Endothelial cell of umbilical vein (primary cell): ENCODE measurements around the gene TRAK1. TPM values are rescaled to one million over a fixed set of nuclear protein-coding genes. Genes with fewer than 3 reads are reported as not detected.

Source experiments
- BruUV-seq: library from RNA; stranded (reverse); fragments of 400-500 nt; replicated peaks from 2 replicates; lab custom pipeline; 2021; lab: Mats Ljungman, UMichigan
- CTCF ChIA-PET: fragments of 300-600, 350-600 bp; sonication (Branson Sonifier 250); formaldehyde crosslinking; loops from one replicate; lab custom pipeline; 2021; ENCODE audit warnings: antibody characterized with exemption, inconsistent platforms; lab: Charles Lee
- POLR2A ChIA-PET: fragments of 300-600, 350-600 bp; sonication (Branson Sonifier 250); formaldehyde crosslinking; loops from one replicate; lab custom pipeline; 2021; ENCODE audit warnings: antibody characterized with exemption, inconsistent platforms; lab: Charles Lee
- DNase-seq: peaks from one replicate; pipeline ENCODE4 v3.0.0-alpha.2; 2011; ENCODE audit warnings: low read depth, low spot score
- FAIRE-seq: peaks from 2 replicates; lab custom pipeline; 2011; peaks lifted over from hg19 to GRCh38; lab: Jason Lieb, UNC
- H2AFZ ChIP-seq: 2 replicates; pipeline ENCODE4 v1.6.0; 2012; ENCODE audit warnings: low read depth, low read length, control low read depth, inconsistent platforms
- H3K27ac ChIP-seq: 2 replicates; pipeline ENCODE4 v1.5.1; 2011; ENCODE audit warnings: low read depth, mild to moderate bottlenecking, control low read depth, low read length, moderate library complexity; ENCODE audit not compliant: insufficient read depth
- H3K27me3 ChIP-seq, 2 experiments: 2 replicates each; pipeline versions ENCODE4 v1.6.0 to v1.6.1; 2011; ENCODE audit warnings: low read length in 2 of 2, mixed read lengths in 1 of 2; ENCODE audit not compliant: control insufficient read depth in 2 of 2, insufficient read depth in 2 of 2
- H3K36me3 ChIP-seq, 2 experiments: 2 replicates in 1 of 2; 3 replicates in 1 of 2; pipeline ENCODE4 v1.5.1; 2011; ENCODE audit warnings: low read length in 2 of 2, mild to moderate bottlenecking in 1 of 2, moderate library complexity in 1 of 2; ENCODE audit not compliant: control insufficient read depth in 2 of 2, insufficient read depth in 2 of 2; ENCODE audit errors: extremely low read depth in 1 of 2
- H3K4me1 ChIP-seq: 3 replicates; pipeline ENCODE4 v1.5.1; 2011; ENCODE audit warnings: mild to moderate bottlenecking, low read length; ENCODE audit not compliant: control insufficient read depth, insufficient read depth; ENCODE audit errors: extremely low read depth
- H3K4me2 ChIP-seq: 2 replicates; pipeline ENCODE4 v1.6.1; 2011; ENCODE audit warnings: low read length, control low read depth, mixed read lengths; ENCODE audit not compliant: insufficient read depth
- H3K4me3 ChIP-seq, 3 experiments: fragments of 200-600 bp in 1 of 3; sonication (generic), shearing (Covaris generic) in 1 of 3; replicated peaks in 1 of 3; 2 replicates each; pipeline ENCODE4 v1.5.1; 2011 to 2016; ENCODE audit warnings: control low read depth in 3 of 3, low read length in 3 of 3, mild to moderate bottlenecking in 2 of 3, inconsistent platforms in 1 of 3, low read depth in 1 of 3, moderate library complexity in 1 of 3; ENCODE audit not compliant: insufficient read depth in 1 of 3
- H3K79me2 ChIP-seq: 2 replicates; pipeline ENCODE4 v1.6.0; 2012; ENCODE audit warnings: low read length, inconsistent platforms; ENCODE audit not compliant: control insufficient read depth, insufficient read depth
- H3K9ac ChIP-seq: replicated peaks from 2 replicates; pipeline ENCODE3; 2011; ENCODE audit warnings: low read length, control low read depth; ENCODE audit not compliant: insufficient read depth; ENCODE audit errors: extremely low read depth
- H3K9me1 ChIP-seq: replicated peaks from 3 replicates; pipeline ENCODE4 v1.6.0; 2011; ENCODE audit warnings: mild to moderate bottlenecking, low read length; ENCODE audit not compliant: control insufficient read depth, insufficient read depth; ENCODE audit errors: extremely low read depth
- H3K9me3 ChIP-seq: replicated peaks from 2 replicates; pipeline ENCODE4 v1.5.1; 2012; ENCODE audit warnings: low read length, inconsistent platforms; ENCODE audit not compliant: control insufficient read depth, insufficient read depth
- H4K20me1 ChIP-seq: replicated peaks from 2 replicates; pipeline ENCODE3; 2011; ENCODE audit warnings: mild to moderate bottlenecking, low read length; ENCODE audit not compliant: control insufficient read depth, insufficient read depth; ENCODE audit errors: extremely low read depth
- CTCF ChIP-seq, 2 donors: IDR thresholded peaks; 1 replicate in 1 of 2; 2 replicates in 1 of 2; pipeline ENCODE4 v1.5.1; 2011; ENCODE audit warnings: low read length in 2 of 2, mild to moderate bottlenecking in 2 of 2, moderate library complexity in 2 of 2, control low read depth in 1 of 2, inconsistent platforms in 1 of 2, low read depth in 1 of 2; ENCODE audit not compliant: insufficient read depth in 1 of 2; ENCODE audit errors: extremely low read depth in 1 of 2
- EZH2 ChIP-seq: IDR thresholded peaks from 2 replicates; pipeline ENCODE4 v1.6.1; 2012; ENCODE audit warnings: borderline replicate concordance, low read depth, mild to moderate bottlenecking, moderate library complexity, low read length, inconsistent platforms; ENCODE audit not compliant: severe bottlenecking
- FOS ChIP-seq: IDR thresholded peaks from 2 replicates; pipeline ENCODE4 v1.6.1; 2011; ENCODE audit warnings: mild to moderate bottlenecking, low read length, moderate library complexity, borderline replicate concordance; ENCODE audit not compliant: insufficient read depth
- GATA2 ChIP-seq: IDR thresholded peaks from 2 replicates; pipeline ENCODE4 v1.7.0; 2011; ENCODE audit warnings: low read depth, mild to moderate bottlenecking, moderate library complexity, mixed read lengths, low read length; ENCODE audit not compliant: insufficient read length, insufficient read depth
- JUN ChIP-seq: IDR thresholded peaks from 2 replicates; pipeline ENCODE4 v1.6.1; 2011; ENCODE audit warnings: borderline replicate concordance, low read depth; ENCODE audit not compliant: insufficient read length, insufficient read depth
- MAX ChIP-seq: IDR thresholded peaks from 2 replicates; pipeline ENCODE4 v1.6.1; 2011; ENCODE audit not compliant: insufficient read depth, insufficient read length
- MYC ChIP-seq: IDR thresholded peaks from one replicate; pipeline ENCODE4 v1.6.1; 2011; ENCODE audit warnings: mild to moderate bottlenecking, low read depth, low read length
- POLR2A ChIP-seq: IDR thresholded peaks from 2 replicates; pipeline ENCODE4 v1.6.1; 2012; ENCODE audit warnings: low read depth, mild to moderate bottlenecking, control low read depth, low read length
- POLR2AphosphoS5 ChIP-seq: IDR thresholded peaks from 2 replicates; pipeline ENCODE4 v1.6.1; 2012; ENCODE audit warnings: low read depth, mild to moderate bottlenecking, control low read depth, low read length, moderate library complexity; ENCODE audit not compliant: insufficient read depth
- dilution Hi-C: fragments of 300-500 bp; cut with MboI; formaldehyde crosslinking; loops from one replicate; pipeline ENCODE4 v1.15.0; 2019; ENCODE audit warnings: low sequenced_read_pairs; ENCODE audit not compliant: extremely low pct_ligation_motif_present
- intact Hi-C: fragments of 100-400 bp; cut with micrococcal nuclease; formaldehyde crosslinking; loops from one replicate; pipeline ENCODE4 v1.10.0; 2022
- polyA plus RNA-seq, 4 experiments: library from polyadenylated mRNA; depleted of rRNA in 3 of 4; stranded (reverse) in 3 of 4; unstranded in 1 of 4; fragments of >200 nt; gene quantifications; 2 replicates each; pipeline versions ENCODE4 v1.2.1 to v1.2.3, GENCODE V29; 2011 to 2012; ENCODE audit warnings: missing spikeins in 1 of 4
- total RNA-seq: library from RNA; stranded (reverse); gene quantifications from 2 replicates; pipeline ENCODE4 v1.2.3, GENCODE V29; 2021

The TRAK1 gene
- total and polyA plus RNA-seq, 2 donors (not counting 3 experiments of a cell fraction or from before 2014, with no cell fraction given), result 38.5 to 59.6 TPM

- DNase-seq, result no peak
- dilution Hi-C loops, result no loop called here
These were observed 10.7 kb upstream of the TRAK1 start for GRCh38 chr3:42080453-42080872.

More at GRCh38 chr3:42080453-42080872, 10.7 kb upstream of the TRAK1 start:
- peaks cover 3% of the 10 kb centered on the region for H3K4me1 ChIP-seq
- H3K4me2 ChIP-seq, result no peak overlapping the region
- intact Hi-C loops, result no loop called here
- CTCF ChIA-PET, result interaction anchor here (1.8 to 2.4 kb wide), 2 partner anchors 19 to 65 kb away, joined by 3 to 9 read pairs; no protein-coding TSS in a partner anchor
- no peak for FAIRE-seq
- H4K20me1 ChIP-seq, result peaks cover 4% of the 10 kb centered on the region
- no peak overlapping the region for H3K9ac ChIP-seq
- no peaks in the 10 kb centered on the region for H3K27me3 ChIP-seq
- H2AFZ ChIP-seq, result no peak overlapping the region
- H3K4me3 ChIP-seq, result no peak overlapping the region
- H3K27ac ChIP-seq, result no peak overlapping the region
- no peaks in the 10 kb centered on the region for H3K36me3 ChIP-seq
- peaks cover 55% of the 10 kb centered on the region for H3K79me2 ChIP-seq
- H3K9me1 ChIP-seq, result no peaks in the 10 kb centered on the region
- POLR2A ChIA-PET, result no interaction called here
- TF ChIP-seq JUN (no peak), MAX (no peak), POLR2AphosphoS5 (no peak), FOS (no peak), MYC (no peak), POLR2A (no peak), GATA2 (no peak), EZH2 (no peak), CTCF (IDR thresholded peaks at IDR 0.05; ENCODE audit: extremely low read depth in 1 of 2, insufficient read depth in 1 of 2, low read depth in 1 of 2, low read length in 2 of 2) (no peak)
- H3K9me3 ChIP-seq, result no peaks in the 10 kb centered on the region
- BruUV-seq, result no TSS peak
